Common myeloid progenitor, CD34-positive (primary cell): ENCODE measurements around the gene TLX2.
A peak's percentile ranks its signal among the peaks of the same experiment; 100 is the strongest.

Source experiments
- CTCF ChIA-PET: fragments of 350-600 bp; sonication (Branson Sonifier 250); formaldehyde crosslinking; loops from one replicate; lab custom pipeline; 2021; ENCODE audit warnings: antibody characterized with exemption; lab: Charles Lee
- POLR2A ChIA-PET: fragments of 350-600 bp; sonication (Branson Sonifier 250); formaldehyde crosslinking; loops from one replicate; lab custom pipeline; 2021; ENCODE audit warnings: antibody characterized with exemption; lab: Charles Lee
- DNase-seq, 3 donors: peaks; one replicate each; pipeline versions ENCODE4 v3.0.0 to v3.0.0-alpha.2; 2013
- H3K27ac ChIP-seq, 2 experiments: 1 replicate in 1 of 2; 2 replicates in 1 of 2; pipeline ENCODE4 v1.7.0; 2013; ENCODE audit warnings: inconsistent platforms in 2 of 2, low read length in 2 of 2, mild to moderate bottlenecking in 2 of 2, low read depth in 1 of 2, moderate library complexity in 1 of 2; ENCODE audit not compliant: severe bottlenecking in 2 of 2, insufficient read depth in 1 of 2, poor library complexity in 1 of 2
- H3K27me3 ChIP-seq, 5 experiments: replicated peaks in 2 of 5; 1 replicate in 3 of 5; 2 replicates in 2 of 5; pipeline versions ENCODE4 v1.6.1 to v1.7.0; 2013; ENCODE audit warnings: low read length in 4 of 5, mild to moderate bottlenecking in 2 of 5, moderate library complexity in 2 of 5, inconsistent platforms in 1 of 5; ENCODE audit not compliant: insufficient read depth in 5 of 5, control insufficient read depth in 4 of 5
- H3K36me3 ChIP-seq, 4 experiments: 1 replicate in 2 of 4; 2 replicates in 2 of 4; pipeline versions ENCODE4 v1.6.1 to v1.7.0; 2013; ENCODE audit warnings: low read length in 3 of 4, control low read depth in 1 of 4, mild to moderate bottlenecking in 1 of 4; ENCODE audit not compliant: control insufficient read depth in 4 of 4, insufficient read depth in 4 of 4
- H3K4me1 ChIP-seq, 4 experiments: 1 replicate in 3 of 4; 2 replicates in 1 of 4; pipeline versions ENCODE4 v1.6.1 to v1.7.1; 2013; ENCODE audit warnings: low read length in 3 of 4, mild to moderate bottlenecking in 3 of 4, control low read depth in 1 of 4, inconsistent platforms in 1 of 4, moderate library complexity in 1 of 4; ENCODE audit not compliant: control insufficient read depth in 4 of 4, insufficient read depth in 4 of 4; ENCODE audit errors: control extremely low read depth in 1 of 4
- H3K4me3 ChIP-seq, 7 experiments: 1 replicate in 4 of 7; 2 replicates in 3 of 7; pipeline versions ENCODE4 v1.5.1 to v1.7.0; 2013; ENCODE audit warnings: mild to moderate bottlenecking in 7 of 7, low read length in 6 of 7, moderate library complexity in 6 of 7, inconsistent platforms in 2 of 7, low read depth in 2 of 7, control low read depth in 1 of 7; ENCODE audit not compliant: insufficient read depth in 4 of 7, control insufficient read depth in 1 of 7; ENCODE audit errors: extremely low read depth in 1 of 7
- H3K9me3 ChIP-seq, 5 experiments: 1 replicate in 4 of 5; 2 replicates in 1 of 5; pipeline versions ENCODE4 v1.6.1 to v1.7.1; 2013; ENCODE audit warnings: low read length in 4 of 5, mild to moderate bottlenecking in 2 of 5, inconsistent platforms in 1 of 5, low read depth in 1 of 5, moderate library complexity in 1 of 5; ENCODE audit not compliant: control insufficient read depth in 4 of 5, insufficient read depth in 2 of 5; ENCODE audit errors: control extremely low read depth in 1 of 5
- WGBS: methylation state at CpG from one replicate; pipeline ENCODE4 v1.1.5; 2013; ENCODE audit not compliant: insufficient coverage; 5-methylcytosine and 5-hydroxymethylcytosine counted together

Gene TLX2

DNA sequence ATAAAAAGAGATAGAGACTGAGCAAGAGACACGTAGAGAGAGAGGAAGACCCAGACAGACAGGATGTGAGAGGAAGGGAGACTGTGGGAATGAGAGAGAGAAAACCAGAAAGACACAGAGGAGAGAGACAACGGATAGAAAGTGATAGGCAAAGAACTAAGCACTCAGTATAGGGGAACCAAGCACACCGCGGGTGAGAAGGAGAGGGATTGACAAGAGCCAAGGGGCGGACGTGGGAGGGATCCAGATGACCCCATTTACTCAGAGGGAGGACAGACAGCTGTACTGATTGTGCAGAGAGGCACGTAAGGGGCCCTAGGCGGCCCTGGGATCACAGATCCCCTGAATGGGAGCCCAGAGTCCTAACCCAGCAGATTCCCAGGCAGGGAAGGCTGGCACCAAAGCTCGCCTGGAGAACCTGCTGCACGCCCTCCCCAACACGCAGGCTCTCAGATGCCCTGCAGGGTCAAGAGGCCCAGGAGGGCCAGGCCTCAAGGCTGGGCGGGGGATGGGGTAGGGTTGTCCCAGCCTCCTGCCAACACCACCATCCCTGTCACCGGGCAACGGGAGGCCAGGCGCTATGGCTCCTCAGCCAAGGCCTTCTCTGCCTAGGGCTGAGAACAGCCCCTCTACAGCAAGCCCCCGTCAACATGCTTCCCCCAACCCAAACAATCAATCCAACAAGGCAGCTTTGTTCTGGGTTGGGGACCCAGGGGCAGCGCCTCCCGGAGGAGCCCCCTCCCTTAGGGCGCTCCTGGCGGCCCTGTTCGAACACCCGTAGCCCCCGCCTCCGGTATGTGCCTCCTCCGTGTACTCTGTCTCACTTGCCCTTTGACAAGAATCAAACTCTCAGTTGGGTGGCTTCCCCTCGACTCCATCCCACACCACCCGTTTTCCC, 38.9 kb downstream of the TLX2 start:
- ChIA-PET POLR2A (interaction anchor here (0.6 to 2.4 kb wide), 3 partner anchors 14 to 218 kb away, joined by 3 to 9 read pairs (median 3); partner anchors contain the start of gene WBP1), CTCF (interaction anchor here (0.7 to 3.4 kb wide), 6 partner anchors 15 to 50 kb away, joined by 3 to 22 read pairs (median 3); no protein-coding TSS in a partner anchor)
- Histone ChIP-seq H3K27ac (peak overlapping the region in 1 of 2 experiments; percentile 78), H3K27me3 (no peaks in the 10 kb centered on the region), H3K9me3 (no peaks in the 10 kb centered on the region), H3K4me1 (peaks cover 2 to 82% (median 52%) of the 10 kb centered on the region in 4 experiments), H3K4me3 (peak overlapping the region in 6 of 7 experiments; percentile 70 to 98 (median 94)), H3K36me3 (peaks cover 0 to 29% (median 11%) of the 10 kb centered on the region in 4 experiments)
- WGBS, result 93% methylated on average over 25 of the region's 27 CpGs
- peak in 1 of 3 donors; percentile 27 for DNase-seq

DNA sequence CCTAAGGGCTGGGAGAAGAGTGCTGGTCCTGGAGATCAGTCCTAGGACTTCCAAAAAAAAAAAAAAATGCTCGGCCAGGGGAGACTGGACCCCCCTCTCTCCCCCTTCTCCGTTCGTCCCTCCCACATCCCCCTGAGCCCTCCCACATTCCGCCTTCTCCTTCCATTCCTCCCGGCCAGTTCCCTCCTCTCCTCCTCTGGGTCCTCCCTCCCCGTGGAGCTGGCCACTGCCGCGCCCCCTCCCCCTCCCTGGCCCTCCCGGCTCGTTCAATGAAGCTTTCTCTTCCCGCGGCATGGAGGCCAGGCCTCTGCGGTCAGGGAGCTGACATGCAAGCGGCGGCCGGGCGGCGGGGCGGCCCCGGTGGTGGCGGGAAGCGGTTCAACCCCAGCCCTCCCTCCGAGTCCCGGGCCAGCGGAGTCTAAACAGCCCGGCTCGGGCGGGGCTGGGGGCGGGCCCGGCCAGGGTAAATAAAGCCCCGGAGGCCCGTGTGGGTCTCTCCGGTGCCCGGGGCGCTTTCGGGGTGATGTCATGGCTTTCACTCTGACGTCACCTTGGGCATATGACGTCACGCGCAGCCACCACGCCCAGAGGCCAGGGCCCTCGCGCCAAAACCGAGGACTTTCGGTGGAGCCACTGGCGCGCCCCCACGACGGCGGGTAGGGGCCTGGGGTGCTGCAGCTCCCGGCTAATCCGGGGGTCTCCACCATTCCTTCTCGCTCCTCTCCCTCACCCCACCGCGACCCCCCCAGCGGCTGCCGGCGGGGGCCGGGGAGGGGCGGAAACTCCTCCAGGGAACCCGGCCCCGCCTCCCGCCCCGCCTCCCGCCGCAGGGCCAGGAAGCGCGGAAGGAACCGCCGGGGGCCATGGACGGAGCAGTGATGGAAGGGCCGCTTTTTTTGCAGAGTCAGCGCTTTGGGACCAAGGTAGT, 39.9 kb downstream of the TLX2 start, which contains the start of the genes DOK1 and LOXL3:
TSS of gene DOK1 (plus strand) at position 829 of the 928 bp plus-strand sequence. CDS start at position 864, 35 bp downstream.
TSS of gene LOXL3 (minus strand) at position 51 of the 928 bp plus-strand sequence. CDS start 1,308 bp downstream, outside the sequence.
- ChIA-PET CTCF (interaction anchor here (0.9 to 1.4 kb wide), 2 partner anchors 18 to 31 kb away, joined by 3 to 7 read pairs; no protein-coding TSS in a partner anchor), POLR2A (interaction anchor here (0.6 to 2.4 kb wide), 5 partner anchors 15 to 129 kb away, joined by 3 to 9 read pairs (median 3); partner anchors contain the start of genes MRPL53 and WBP1)
- Histone ChIP-seq H3K27me3 (no peaks in the 10 kb centered on the region), H3K9me3 (no peaks in the 10 kb centered on the region), H3K27ac (peak within 1 kb of the TSS in 1 of 2 experiments; percentile 78), H3K4me3 (peak within 1 kb of the TSS; percentile 65 to 98 (median 93)), H3K4me1 (peaks cover 0 to 81% (median 45%) of the 10 kb centered on the region in 4 experiments), H3K36me3 (peaks cover 0 to 31% (median 11%) of the 10 kb centered on the region in 4 experiments)
- DNase-seq, result peak; percentile 80 to 92 (median 89)
- under 1% methylated on average over 59 of the region's 73 CpGs for WGBS

DNA sequence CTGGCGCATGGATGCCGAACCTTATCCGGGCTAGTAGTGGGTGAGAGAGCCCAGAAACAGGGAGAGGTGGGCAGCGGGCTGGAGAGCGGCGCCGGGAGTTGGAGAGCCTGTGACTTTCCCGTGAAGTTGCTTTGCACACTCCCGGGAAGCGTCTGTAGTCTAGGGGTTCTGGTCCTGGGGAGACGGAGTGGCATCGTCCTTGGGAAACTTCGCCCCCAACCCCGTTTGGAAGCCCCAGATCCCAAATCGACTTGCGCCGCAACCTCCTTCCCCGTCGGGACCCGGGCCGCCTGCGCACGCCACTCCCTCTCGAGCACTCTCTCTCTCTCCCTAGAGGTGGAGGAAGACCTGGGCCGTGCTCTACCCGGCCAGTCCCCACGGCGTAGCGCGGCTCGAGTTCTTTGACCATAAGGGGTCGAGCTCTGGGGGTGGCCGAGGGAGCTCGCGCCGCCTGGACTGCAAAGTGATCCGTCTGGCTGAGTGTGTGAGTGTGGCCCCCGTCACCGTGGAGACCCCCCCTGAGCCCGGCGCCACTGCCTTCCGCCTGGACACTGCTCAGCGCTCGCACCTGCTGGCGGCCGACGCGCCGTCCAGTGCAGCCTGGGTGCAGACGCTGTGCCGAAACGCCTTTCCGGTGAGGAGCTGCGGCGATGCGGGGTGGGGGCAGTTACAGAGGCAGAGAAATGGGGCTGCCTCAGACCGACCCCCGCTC, 40.7 kb downstream of the TLX2 start:
- DNase-seq, result peak in 2 of 3 donors; percentile 51 to 63
- peaks cover 0 to 76% (median 37%) of the 10 kb centered on the region in 4 experiments for H3K4me1 ChIP-seq
- peak overlapping the region; percentile 65 to 98 (median 93) for H3K4me3 ChIP-seq
- H3K27me3 ChIP-seq, result no peaks in the 10 kb centered on the region
- peak overlapping the region in 1 of 2 experiments; percentile 78 for H3K27ac ChIP-seq
- CTCF ChIA-PET, result interaction anchor here (4.8 to 6.1 kb wide), 2 partner anchors 21 to 33 kb away, joined by 35 read pairs; no protein-coding TSS in a partner anchor
- POLR2A ChIA-PET, result interaction anchor here (1.0 to 2.4 kb wide), 2 partner anchors 16 to 127 kb away, joined by 3 to 9 read pairs; no protein-coding TSS in a partner anchor
- under 1% methylated on average over 36 of the region's 58 CpGs for WGBS
- no peaks in the 10 kb centered on the region for H3K9me3 ChIP-seq
- H3K36me3 ChIP-seq, result peaks cover 0 to 31% (median 11%) of the 10 kb centered on the region in 4 experiments

DNA sequence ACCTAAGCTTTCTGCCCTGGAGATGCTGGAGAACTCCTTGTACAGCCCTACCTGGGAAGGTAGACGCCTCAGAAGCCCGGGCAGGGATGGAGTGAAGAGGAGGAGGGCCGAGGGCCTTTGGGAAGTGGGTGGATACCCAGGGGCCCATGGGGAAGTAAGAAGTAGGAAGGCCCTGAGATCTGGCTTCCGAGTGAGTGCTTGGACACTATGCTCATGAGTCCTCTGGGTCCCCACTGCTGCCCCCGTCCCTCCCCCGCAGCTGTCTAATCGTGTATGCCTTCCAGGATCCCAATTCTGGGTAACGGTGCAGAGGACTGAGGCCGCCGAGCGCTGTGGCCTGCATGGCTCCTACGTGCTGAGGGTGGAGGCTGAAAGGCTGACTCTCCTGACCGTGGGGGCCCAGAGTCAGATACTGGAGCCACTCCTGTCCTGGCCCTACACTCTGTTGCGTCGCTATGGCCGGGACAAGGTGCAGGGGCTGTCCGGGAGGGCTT, 41.4 kb downstream of the TLX2 start:
- Histone ChIP-seq H3K9me3 (no peaks in the 10 kb centered on the region), H3K27me3 (no peaks in the 10 kb centered on the region), H3K4me3 (peak overlapping the region; percentile 65 to 98 (median 93)), H3K27ac (no peak overlapping the region), H3K4me1 (peaks cover 0 to 76% (median 38%) of the 10 kb centered on the region in 4 experiments), H3K36me3 (peaks cover 0 to 31% (median 11%) of the 10 kb centered on the region in 4 experiments)
- POLR2A ChIA-PET, result interaction anchor here (2.4 kb wide), 1 partner anchor 17 kb away, joined by 9 read pairs; no protein-coding TSS in a partner anchor
- DNase-seq, result no peak
- CTCF ChIA-PET, result interaction anchor here (4.8 to 6.1 kb wide), 2 partner anchors 20 to 32 kb away, joined by 35 read pairs; no protein-coding TSS in a partner anchor
- WGBS, result 53% methylated on average over 16 of the region's 17 CpGs

DNA sequence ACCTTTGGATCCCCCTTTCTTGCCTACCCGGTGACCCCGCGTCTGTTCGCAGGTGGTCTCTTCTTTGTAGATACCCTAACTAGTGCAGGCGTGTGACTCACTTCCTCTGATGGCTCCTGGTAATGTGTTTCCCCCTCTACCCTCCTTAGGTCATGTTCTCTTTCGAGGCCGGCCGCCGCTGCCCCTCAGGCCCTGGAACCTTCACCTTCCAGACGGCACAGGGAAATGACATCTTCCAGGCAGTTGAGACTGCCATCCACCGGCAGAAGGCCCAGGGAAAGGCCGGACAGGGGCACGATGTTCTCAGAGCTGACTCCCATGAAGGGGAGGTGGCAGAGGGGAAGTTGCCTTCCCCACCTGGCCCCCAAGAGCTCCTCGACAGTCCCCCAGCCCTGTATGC, 41.9 kb downstream of the TLX2 start:
- Histone ChIP-seq H3K4me3 (peak overlapping the region in 3 of 7 experiments; percentile 93 to 97 (median 96)), H3K4me1 (peaks cover 0 to 77% (median 39%) of the 10 kb centered on the region in 4 experiments), H3K27me3 (no peaks in the 10 kb centered on the region), H3K27ac (no peak overlapping the region), H3K36me3 (peaks cover 0 to 29% (median 11%) of the 10 kb centered on the region in 4 experiments), H3K9me3 (no peaks in the 10 kb centered on the region)
- DNase-seq, result peak in 1 of 3 donors; percentile 48
- POLR2A ChIA-PET, result no interaction called here
- CTCF ChIA-PET, result interaction anchor here (4.8 to 6.1 kb wide), 2 partner anchors 20 to 32 kb away, joined by 35 read pairs; no protein-coding TSS in a partner anchor
- WGBS, result 94% methylated on average over 11 of the region's 14 CpGs
